Measurements from ENCODE around the gene RRAD. TPM values are rescaled to one million over a fixed set of nuclear protein-coding genes. Genes with fewer than 3 reads are reported as not detected.
A peak's percentile ranks its signal among the peaks of the same experiment; 100 is the strongest.
"Not testable (repeated sequence)": the region's sequence is repeated elsewhere in the genome, so short reads cannot be mapped to it uniquely, and the experiment has no call there.

The RRAD gene
- total RNA-seq, 1 donor: 0.27 TPM

- no peak for DNase-seq (ENCODE audit: low read depth in 2 of 3, low spot score in 2 of 3)
Observed at GRCh38 chr16:66935314-66936011, 10.1 kb upstream of the RRAD start, which contains the start of gene CES2. CES2 (plus strand) TSS chr16:66935516; CDS start chr16:66935636, 120 bp downstream.

GRCh38 chr16:66934839-66935313 is 9.5 kb upstream of the RRAD start:
- not testable (repeated sequence) for DNase-seq (ENCODE audit: low read depth in 2 of 3, low spot score in 2 of 3)

GRCh38 chr16:66934138-66934838 is 9.0 kb upstream of the RRAD start, which contains the start of gene CIAO2B:
CIAO2B (minus strand) TSS chr16:66934402; CDS start chr16:66934364, 38 bp downstream.
- peak; percentile 86 to 89 (median 88) for DNase-seq (ENCODE audit: low read depth in 2 of 3, low spot score in 2 of 3)

GRCh38 chr16:66933776-66934137 is 8.4 kb upstream of the RRAD start:
- DNase-seq (ENCODE audit: low read depth in 2 of 3, low spot score in 2 of 3): no peak

- no peak for DNase-seq (ENCODE audit: low read depth in 2 of 3, low spot score in 2 of 3)
Observed at GRCh38 chr16:66932076-66932475, 6.7 kb upstream of the RRAD start.

GRCh38 chr16:66931665-66932064 is 6.3 kb upstream of the RRAD start:
- no peak for DNase-seq (ENCODE audit: low read depth in 2 of 3, low spot score in 2 of 3)

DNA sequence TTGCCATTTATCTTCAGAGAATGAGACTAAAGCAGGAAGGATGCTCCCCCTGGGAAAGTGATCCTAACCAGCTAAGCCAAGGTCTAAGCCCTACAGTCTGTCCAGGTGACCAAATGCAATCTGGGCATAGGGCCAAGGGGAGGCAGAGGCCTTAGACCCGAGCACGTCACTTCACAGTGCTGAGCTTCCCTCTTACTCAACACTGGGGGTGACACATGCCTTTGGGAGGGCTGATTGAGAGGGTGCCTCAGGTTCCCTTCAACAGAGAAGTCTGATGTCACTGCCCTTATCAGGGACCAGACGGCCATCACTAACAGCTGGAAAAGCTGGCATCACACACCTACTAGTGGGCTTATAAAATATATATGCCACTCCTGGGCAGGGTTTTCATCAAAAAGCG is 4.9 kb upstream of the RRAD start:
- no peak for DNase-seq (ENCODE audit: low read depth in 2 of 3, low spot score in 2 of 3)

GRCh38 chr16:66928702-66929388 is 3.5 kb upstream of the RRAD start:
- peak in 1 of 3 donors; percentile 45 for DNase-seq (ENCODE audit: low read depth in 2 of 3, low spot score in 2 of 3)

DNA sequence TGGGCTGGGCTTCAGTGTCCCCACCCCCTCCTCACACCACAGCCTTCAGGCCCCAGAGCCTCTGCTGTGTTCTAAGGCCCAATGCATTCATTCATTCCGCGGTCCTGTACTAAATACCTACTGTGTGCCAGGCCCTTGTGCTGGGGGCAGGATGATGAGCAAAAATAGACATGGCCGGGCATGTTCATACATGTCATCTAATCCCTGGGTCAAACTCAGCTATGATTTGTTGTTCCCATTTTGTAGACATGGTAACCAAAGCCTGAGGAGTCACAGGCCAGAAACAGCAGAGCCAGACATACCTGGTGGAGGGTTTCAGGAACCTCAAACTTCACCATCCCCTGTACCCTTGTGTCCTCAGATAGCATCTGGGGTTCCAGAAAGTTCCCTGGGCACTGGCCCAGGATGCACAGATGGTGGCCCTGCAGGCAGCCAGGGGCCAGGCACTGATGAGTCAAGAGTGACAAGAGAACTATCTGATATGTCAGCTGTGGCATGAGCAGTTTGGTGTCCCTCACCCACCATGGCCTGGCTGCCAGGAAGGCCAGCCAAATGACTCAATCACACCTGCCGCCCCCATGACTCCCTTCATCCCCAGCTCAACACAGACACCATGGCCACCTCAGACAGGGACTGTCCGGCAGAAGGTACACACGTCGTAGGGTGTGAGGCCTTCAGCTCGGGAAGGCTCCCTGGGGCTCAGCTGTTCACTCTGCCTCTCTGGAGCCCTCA is 2.7 kb upstream of the RRAD start:
- no peak for DNase-seq (ENCODE audit: low read depth in 2 of 3, low spot score in 2 of 3)

DNA sequence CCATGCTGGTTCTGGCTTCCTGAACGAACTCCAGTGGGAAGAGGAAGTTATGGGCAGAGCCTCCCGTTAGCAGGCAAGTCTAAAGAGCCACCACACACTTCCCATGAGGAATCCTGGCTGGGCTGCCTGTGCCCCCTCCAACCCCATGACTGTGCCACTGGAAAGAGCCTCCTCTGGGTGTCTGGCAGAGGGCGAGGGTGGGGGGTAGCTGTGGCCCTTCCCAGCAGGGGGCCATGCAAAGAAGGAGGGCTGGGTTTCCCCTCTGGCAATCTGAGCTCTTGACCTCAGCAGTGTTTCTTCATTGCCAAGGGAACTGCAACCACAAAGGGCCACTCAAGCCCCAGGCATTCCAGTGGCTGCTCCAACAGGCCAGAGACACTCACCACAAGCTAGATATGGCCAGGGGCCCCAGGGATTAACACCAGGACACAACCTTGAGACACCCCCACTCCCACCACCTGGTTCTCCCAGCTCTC is 1.7 kb upstream of the RRAD start:
- DNase-seq (ENCODE audit: low read depth in 2 of 3, low spot score in 2 of 3): peak in 1 of 3 donors; percentile 26

DNA sequence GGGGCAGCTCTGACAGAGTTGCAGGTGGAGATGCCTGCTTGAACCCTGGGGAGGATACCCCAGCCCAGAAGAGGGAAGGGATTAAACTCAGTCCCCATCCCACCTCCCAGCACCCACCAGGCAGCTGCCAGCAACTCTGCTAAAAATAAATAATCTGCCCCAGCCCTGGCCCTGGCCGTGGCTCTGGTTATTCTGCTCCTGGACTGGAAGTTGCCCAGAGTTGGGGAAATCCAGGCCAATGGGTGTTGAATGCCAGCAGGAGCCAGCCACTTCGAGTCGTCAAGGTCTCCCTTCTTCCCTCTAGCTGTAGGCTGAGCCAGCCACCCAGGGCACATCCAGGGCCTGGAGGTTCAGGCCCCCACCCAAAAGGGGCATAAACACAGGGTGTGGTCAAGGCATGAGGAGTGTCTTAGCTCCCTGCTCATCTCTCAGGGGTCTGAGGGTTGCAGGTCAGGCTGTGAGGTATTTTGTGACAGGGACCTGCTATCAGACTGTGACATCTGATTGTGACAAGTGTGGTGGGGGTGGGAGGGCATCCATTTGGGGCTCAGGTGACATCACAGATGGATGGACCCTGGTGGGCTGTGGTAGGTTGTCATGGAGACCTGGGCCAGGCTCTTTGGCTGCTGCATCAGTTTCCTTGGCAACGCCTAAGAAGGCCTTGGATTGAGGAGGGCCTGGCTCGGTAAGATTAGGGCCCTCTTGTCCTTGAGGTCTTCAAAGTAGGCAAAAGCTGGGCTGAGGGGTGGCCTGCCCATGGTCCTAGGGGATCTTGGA is 1.0 kb upstream of the RRAD start:
- no peak for DNase-seq (ENCODE audit: low read depth in 2 of 3, low spot score in 2 of 3)

DNA sequence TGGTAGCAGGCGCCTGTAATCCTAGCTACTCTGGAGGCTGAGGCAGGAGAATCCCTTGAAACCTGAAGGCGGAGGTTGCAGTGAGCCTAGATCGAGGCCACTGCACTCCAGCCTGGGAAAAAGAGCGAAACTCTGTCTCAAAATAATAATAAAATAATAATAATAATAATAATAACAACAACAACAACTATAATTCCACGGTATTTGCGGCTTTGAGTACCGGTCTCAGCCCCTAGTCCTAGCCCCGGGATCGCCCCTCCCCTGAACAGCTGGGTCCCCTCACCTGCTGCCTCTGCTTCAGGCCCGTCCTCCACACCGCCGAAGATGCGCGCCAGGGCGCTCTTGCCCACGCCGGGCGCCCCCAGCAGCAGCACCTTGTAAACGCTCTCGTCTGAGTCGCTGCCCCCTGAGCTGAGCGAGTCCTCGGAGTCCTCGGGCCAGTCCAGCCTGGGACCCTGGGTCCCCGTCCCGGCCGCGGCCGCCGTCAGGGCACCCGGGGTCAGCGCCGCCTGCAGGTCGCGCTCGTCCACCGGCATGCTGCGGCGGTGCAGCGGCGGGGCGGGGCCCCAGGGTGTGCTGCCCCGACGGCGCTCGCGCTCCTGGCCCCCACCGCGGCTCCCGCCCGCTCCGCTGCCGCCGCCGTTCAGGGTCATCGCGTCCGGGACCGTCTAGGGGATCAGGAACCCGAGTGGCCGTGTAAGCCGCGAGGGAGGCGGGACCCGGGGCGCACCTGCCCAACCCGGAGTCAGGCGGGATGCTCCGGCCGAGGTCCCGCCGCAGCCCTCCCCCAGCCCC is 611 bp downstream of the RRAD start:
- DNase-seq (ENCODE audit: low read depth in 2 of 3, low spot score in 2 of 3): peak in 1 of 3 donors; percentile 34

- no peak for DNase-seq (ENCODE audit: low read depth in 2 of 3, low spot score in 2 of 3)
Observed at GRCh38 chr16:66923866-66924265, 1.5 kb downstream of the RRAD start.

DNA sequence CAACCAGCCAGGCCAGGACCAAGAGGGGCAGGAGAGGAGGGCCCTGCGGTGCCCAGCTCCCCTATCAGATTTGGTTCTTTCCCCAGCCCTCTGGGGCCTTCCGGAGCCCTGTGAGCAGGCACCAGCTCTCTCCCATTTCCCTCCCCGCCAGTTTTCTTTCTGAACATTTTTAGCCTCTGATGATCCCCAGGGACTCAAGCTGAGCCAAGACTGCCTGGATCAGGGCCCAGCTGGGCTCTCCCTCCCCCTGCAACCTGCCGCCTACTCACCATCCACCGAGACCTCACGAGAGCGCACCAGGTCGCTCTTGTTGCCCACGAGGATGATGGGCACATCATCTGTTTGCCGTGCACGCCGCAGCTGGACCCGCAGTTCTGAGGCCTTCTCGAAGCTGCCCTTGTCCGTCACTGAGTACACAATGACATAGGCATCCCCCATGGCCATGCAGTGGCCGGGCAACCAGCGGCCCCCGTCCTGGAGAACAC is 2.0 kb downstream of the RRAD start:
- no peak for DNase-seq (ENCODE audit: low read depth in 2 of 3, low spot score in 2 of 3)

DNA sequence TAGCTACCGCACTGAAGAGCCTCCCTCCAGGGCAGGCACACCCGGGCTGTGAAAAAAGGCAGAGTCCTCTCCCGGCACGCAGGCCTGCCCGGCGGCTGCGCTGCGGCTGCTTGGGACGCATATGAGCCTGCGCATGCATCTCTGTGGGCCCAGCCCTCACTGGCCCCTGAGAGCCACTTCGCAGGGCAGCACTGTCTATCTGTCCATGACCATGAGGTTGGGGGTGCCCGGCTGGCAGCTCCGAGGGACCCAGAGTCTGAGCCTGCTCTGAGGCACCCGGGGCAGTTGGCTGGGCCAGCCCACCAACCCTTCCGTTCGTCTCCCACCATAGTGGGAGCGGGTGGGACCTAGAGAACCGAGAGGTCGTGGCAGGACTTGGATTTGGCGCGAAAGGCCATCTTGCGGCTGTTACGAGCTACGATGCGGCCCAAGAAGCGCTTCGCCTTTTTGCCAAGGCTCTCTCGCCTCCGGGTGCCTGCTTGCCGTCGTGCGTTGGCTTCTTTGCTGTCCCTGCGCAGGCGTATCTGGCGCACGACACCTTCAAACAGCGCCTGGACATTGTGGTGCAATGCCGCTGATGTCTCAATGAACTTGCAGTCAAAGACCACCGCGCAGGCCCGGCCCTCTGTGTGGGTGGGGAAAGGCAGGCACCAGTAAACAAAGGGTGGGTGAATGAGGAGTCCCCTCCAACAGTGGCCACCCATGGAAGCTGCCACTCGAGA is 3.4 kb downstream of the RRAD start:
- no peak for DNase-seq (ENCODE audit: low read depth in 2 of 3, low spot score in 2 of 3)

GRCh38 chr16:66920924-66921680 is 4.2 kb downstream of the RRAD start:
- DNase-seq (ENCODE audit: low read depth in 2 of 3, low spot score in 2 of 3): no peak

- no peak for DNase-seq (ENCODE audit: low read depth in 2 of 3, low spot score in 2 of 3)
Observed at GRCh38 chr16:66920299-66920590, 5.1 kb downstream of the RRAD start.
